Embryonic facial prominence (tissue), 1 donor: Measurements from ENCODE around the gene USP3.

Experiments used
- DNase-seq: peaks from one replicate; pipeline ENCODE4 v3.0.0-alpha.2; 2016; ENCODE audit errors: extremely low spot score

The USP3 gene

GRCh38 chr15:63544258-63545026 is 40.0 kb downstream of the USP3 start:
- DNase-seq, result no peak

GRCh38 chr15:63545520-63545919 is 41.1 kb downstream of the USP3 start:
- DNase-seq, result no peak

GRCh38 chr15:63551400-63551799 is 47.0 kb downstream of the USP3 start:
- no peak for DNase-seq

- peak; percentile 39 for DNase-seq
These were observed 49.0 kb downstream of the USP3 start for GRCh38 chr15:63553388-63553791.

GRCh38 chr15:63554337-63554927 is 50.0 kb downstream of the USP3 start:
- no peak for DNase-seq

GRCh38 chr15:63555507-63555906 is 51.1 kb downstream of the USP3 start:
- no peak for DNase-seq

- no peak for DNase-seq
These were observed 51.9 kb downstream of the USP3 start for GRCh38 chr15:63556246-63556645.

- DNase-seq, result no peak
These were observed 52.3 kb downstream of the USP3 start for GRCh38 chr15:63556736-63557135.

- DNase-seq, result no peak
These were observed 55.4 kb downstream of the USP3 start for GRCh38 chr15:63559753-63560152.

- no peak for DNase-seq
These were observed 56.5 kb downstream of the USP3 start for GRCh38 chr15:63560741-63561448.

- DNase-seq, result no peak
These were observed 59.7 kb downstream of the USP3 start for GRCh38 chr15:63564093-63564492.

- no peak for DNase-seq
These were observed 61.3 kb downstream of the USP3 start for GRCh38 chr15:63565536-63566186.

- DNase-seq, result no peak
These were observed 68.5 kb downstream of the USP3 start for GRCh38 chr15:63572749-63573464.

GRCh38 chr15:63573533-63573932 is 69.1 kb downstream of the USP3 start:
- DNase-seq, result no peak

GRCh38 chr15:63575312-63575711 is 70.9 kb downstream of the USP3 start:
- DNase-seq, result no peak

GRCh38 chr15:63576441-63576840 is 72.0 kb downstream of the USP3 start:
- peak; percentile 49 for DNase-seq

GRCh38 chr15:63582179-63582578 is 77.8 kb downstream of the USP3 start:
- DNase-seq, result no peak

- no peak for DNase-seq
These were observed 78.5 kb downstream of the USP3 start for GRCh38 chr15:63582718-63583426.

- DNase-seq, result no peak
These were observed 82.4 kb downstream of the USP3 start for GRCh38 chr15:63586790-63587189.

GRCh38 chr15:63587527-63587926 is 83.1 kb downstream of the USP3 start:
- no peak for DNase-seq

- no peak for DNase-seq
These were observed 84.4 kb downstream of the USP3 start for GRCh38 chr15:63588826-63589225.
